SU-DHL-6 (cell line): ENCODE measurements around the gene ZNF862.

ENCODE experiments used
- EZH2phosphoT487 ChIP-seq: fragments of 200-600 bp; sonication (generic), shearing (Covaris generic); conservative IDR thresholded peaks from 2 replicates; pipeline ENCODE4 v1.6.1; 2018; ENCODE audit warnings: mild to moderate bottlenecking, antibody characterized with exemption, low read length, moderate library complexity, mixed read lengths
- TF ChIP-seq, protein P1 (sequence below): fragments of 200-600 bp; sonication (generic); IDR thresholded peaks from one replicate; pipeline ENCODE4 v1.5.1; 2017; ENCODE audit warnings: antibody characterized with exemption, mild to moderate bottlenecking, low read length, moderate library complexity; ENCODE audit not compliant: insufficient read depth, poor library complexity, severe bottlenecking

DNA sequence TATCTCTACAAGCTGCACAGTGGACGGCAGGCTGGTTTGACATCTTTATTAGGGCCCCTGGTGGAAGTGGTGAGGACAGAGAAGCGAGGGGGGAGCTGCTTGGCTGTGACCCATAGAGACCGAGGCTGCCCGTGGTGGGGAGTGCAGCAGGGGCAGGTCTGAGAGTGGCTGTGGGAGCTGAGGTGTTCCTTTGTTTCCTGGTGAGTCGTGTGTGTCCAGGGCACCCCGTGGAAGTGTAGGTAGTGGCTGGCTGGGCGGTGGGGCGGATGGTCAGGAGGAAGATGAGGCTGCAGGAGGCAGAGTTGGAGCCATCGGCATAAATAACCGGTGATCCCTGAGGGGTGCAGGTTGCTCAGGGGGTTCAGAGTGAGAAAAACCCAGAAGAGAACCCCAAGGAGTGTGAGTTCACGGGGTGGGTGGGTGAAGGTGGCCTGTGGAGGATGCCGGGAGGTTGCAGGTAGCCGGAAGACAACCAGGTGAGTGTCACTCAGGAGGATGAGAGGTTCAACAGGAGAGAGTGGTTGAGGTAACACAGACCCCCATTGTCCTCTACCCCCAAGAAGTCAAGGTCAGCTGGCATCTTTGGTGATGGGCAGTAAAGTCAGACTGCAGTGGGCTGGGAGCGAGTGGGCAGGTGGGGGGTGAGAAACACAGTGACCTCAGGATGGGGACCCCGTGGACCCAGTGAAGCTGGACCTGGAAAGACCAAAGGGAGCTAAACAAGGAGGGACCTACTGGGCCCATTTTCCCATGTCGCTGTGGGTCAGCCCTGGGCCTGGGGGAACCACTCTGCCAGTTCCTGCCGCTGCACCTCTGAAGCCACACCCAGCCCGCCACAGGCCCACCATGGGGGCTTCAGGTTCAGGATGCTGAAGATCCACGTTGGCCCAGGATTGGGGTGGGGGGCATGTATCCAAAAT, 43.4 kb downstream of the ZNF862 start:
- TF ChIP-seq, protein P1, sequence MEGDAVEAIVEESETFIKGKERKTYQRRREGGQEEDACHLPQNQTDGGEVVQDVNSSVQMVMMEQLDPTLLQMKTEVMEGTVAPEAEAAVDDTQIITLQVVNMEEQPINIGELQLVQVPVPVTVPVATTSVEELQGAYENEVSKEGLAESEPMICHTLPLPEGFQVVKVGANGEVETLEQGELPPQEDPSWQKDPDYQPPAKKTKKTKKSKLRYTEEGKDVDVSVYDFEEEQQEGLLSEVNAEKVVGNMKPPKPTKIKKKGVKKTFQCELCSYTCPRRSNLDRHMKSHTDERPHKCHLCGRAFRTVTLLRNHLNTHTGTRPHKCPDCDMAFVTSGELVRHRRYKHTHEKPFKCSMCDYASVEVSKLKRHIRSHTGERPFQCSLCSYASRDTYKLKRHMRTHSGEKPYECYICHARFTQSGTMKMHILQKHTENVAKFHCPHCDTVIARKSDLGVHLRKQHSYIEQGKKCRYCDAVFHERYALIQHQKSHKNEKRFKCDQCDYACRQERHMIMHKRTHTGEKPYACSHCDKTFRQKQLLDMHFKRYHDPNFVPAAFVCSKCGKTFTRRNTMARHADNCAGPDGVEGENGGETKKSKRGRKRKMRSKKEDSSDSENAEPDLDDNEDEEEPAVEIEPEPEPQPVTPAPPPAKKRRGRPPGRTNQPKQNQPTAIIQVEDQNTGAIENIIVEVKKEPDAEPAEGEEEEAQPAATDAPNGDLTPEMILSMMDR: no peak
- TF ChIP-seq EZH2phosphoT487: no peak
